Endothelial cell of umbilical vein (primary cell): Measurements from ENCODE around the gene OSBPL10.

ENCODE experiments used
- POLR2A ChIP-seq: IDR thresholded peaks from 2 replicates; pipeline ENCODE4 v1.6.1; 2012; ENCODE audit warnings: low read depth, mild to moderate bottlenecking, control low read depth, low read length
- TF ChIP-seq, protein P1 (sequence below), 2 donors: IDR thresholded peaks; 1 replicate in 1 of 2; 2 replicates in 1 of 2; pipeline ENCODE4 v1.5.1; 2011; ENCODE audit warnings: low read length in 2 of 2, mild to moderate bottlenecking in 2 of 2, moderate library complexity in 2 of 2, control low read depth in 1 of 2, inconsistent platforms in 1 of 2, low read depth in 1 of 2; ENCODE audit not compliant: insufficient read depth in 1 of 2; ENCODE audit errors: extremely low read depth in 1 of 2

DNA sequence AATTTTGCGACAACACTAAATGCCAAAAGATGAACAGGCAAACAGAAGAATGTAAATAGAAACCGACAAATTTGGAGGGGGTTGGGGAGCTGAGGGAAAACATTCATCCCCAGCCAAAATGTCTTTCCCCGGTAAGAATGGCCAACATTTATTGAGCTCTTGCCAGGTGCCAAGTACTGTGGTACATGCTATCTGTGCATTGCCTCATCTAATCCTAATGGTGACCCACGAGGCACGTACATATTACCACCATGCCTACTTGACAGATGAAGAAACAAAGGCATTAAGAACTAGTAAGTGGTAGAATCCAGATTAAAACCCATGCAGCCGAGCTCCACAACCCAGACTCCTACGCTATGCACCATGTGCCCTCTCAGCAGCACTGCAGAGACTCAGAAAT, 242.7 kb downstream of the OSBPL10 start:
- TF ChIP-seq, protein P1, sequence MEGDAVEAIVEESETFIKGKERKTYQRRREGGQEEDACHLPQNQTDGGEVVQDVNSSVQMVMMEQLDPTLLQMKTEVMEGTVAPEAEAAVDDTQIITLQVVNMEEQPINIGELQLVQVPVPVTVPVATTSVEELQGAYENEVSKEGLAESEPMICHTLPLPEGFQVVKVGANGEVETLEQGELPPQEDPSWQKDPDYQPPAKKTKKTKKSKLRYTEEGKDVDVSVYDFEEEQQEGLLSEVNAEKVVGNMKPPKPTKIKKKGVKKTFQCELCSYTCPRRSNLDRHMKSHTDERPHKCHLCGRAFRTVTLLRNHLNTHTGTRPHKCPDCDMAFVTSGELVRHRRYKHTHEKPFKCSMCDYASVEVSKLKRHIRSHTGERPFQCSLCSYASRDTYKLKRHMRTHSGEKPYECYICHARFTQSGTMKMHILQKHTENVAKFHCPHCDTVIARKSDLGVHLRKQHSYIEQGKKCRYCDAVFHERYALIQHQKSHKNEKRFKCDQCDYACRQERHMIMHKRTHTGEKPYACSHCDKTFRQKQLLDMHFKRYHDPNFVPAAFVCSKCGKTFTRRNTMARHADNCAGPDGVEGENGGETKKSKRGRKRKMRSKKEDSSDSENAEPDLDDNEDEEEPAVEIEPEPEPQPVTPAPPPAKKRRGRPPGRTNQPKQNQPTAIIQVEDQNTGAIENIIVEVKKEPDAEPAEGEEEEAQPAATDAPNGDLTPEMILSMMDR (IDR thresholded peaks at IDR 0.05; ENCODE audit: extremely low read depth in 1 of 2, insufficient read depth in 1 of 2, low read depth in 1 of 2, low read length in 2 of 2), result no peak
- no peak for TF ChIP-seq POLR2A
